ENCODE results near the gene FOXI1. TPM values are rescaled to one million over a fixed set of nuclear protein-coding genes. Genes with fewer than 3 reads are reported as not detected.

FOXI1 gene
- total RNA-seq, 1 donor, result not detected

DNA sequence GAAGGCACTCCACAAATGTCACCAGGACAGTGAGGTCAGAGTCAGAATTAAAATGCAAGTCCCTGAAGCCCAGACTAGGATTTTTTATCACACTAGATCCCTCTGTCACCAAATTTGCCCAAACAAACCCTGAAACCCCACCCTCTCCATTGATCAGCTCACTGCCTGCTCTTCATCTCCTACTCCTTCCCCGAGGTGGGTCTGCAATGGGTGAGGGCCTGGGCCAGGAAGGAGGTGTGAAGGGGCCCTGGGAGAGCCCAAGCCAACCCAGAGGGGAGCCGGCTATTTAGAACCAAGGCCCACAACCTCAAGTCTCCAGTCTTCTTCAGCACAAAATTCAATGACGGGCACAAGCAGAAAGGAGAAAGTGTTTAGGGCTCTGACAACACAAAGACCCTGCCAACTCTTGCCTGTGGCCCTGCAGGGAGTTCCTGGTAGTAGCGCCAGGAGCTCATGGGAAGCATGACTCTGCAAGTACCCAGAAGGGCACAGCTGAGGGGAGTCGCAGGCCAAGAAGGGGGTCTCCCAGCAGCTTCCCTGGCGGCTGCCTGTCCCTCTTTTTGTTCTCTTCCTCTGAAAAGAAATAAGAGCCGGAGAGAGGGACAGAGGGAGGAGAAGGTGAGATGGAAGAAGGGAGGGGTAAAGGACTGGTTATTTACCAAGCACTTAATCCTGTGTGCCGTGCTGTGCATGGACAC lies 5.5 kb downstream of the FOXI1 start:
- H3K4me1 ChIP-seq (ENCODE audit: insufficient read depth, low read length), result no peaks in the 10 kb centered on the region
- no peak overlapping the region for H3K27ac ChIP-seq (ENCODE audit: low read depth, low read length)
- TF ChIP-seq, protein P1, sequence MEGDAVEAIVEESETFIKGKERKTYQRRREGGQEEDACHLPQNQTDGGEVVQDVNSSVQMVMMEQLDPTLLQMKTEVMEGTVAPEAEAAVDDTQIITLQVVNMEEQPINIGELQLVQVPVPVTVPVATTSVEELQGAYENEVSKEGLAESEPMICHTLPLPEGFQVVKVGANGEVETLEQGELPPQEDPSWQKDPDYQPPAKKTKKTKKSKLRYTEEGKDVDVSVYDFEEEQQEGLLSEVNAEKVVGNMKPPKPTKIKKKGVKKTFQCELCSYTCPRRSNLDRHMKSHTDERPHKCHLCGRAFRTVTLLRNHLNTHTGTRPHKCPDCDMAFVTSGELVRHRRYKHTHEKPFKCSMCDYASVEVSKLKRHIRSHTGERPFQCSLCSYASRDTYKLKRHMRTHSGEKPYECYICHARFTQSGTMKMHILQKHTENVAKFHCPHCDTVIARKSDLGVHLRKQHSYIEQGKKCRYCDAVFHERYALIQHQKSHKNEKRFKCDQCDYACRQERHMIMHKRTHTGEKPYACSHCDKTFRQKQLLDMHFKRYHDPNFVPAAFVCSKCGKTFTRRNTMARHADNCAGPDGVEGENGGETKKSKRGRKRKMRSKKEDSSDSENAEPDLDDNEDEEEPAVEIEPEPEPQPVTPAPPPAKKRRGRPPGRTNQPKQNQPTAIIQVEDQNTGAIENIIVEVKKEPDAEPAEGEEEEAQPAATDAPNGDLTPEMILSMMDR (IDR thresholded peaks at IDR 0.05; ENCODE audit: extremely low read depth, low read depth, low read length), result no peak
- no peaks in the 10 kb centered on the region for H3K27me3 ChIP-seq (ENCODE audit: insufficient read depth, low read length)
- no peak for DNase-seq (ENCODE audit: insufficient read length, low spot score, missing footprints)
- no peaks in the 10 kb centered on the region for H3K36me3 ChIP-seq (ENCODE audit: insufficient read depth, low read length)
- no peak overlapping the region for H3K4me3 ChIP-seq (ENCODE audit: insufficient read depth, low read length)
- H3K4me2 ChIP-seq (ENCODE audit: insufficient read depth, low read length), result no peak overlapping the region
- no peak overlapping the region for H2AFZ ChIP-seq (ENCODE audit: low read length)
- H4K20me1 ChIP-seq (ENCODE audit: insufficient read depth, low read length), result no peaks in the 10 kb centered on the region
- H3K79me2 ChIP-seq (ENCODE audit: insufficient read depth, low read length), result no peaks in the 10 kb centered on the region
- no peaks in the 10 kb centered on the region for H3K9me3 ChIP-seq (ENCODE audit: low read depth, low read length)

DNA sequence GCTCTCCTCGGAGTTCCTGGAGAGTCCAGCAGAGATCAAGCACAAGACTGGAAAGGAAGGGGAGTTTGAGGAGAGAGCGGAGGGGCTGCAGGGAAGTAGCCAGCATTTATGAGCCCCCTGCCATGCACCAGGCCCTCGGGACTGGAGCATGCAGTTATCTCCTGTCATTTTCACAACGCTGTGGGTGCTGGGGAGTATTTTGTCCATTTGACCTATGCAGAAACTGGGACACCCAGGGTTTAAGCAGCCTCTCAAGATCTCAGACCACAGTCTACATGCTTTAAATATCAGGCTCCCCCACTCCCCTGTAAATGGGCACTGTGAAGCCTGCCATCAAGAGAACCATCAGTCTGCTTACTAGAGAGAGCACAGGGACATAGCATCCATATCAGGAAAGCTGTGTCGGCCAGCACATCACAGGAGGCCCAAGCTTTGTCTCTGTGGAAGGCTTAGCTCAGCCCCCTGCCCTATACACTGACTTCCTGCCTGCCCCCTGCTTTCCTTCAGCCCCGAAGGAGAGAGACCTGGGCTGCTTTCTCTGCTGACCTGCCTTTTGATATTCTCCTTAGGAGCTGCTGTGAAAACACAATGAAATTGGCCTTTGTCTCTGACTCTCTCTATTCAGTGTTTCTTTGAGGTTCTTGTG lies 7.3 kb downstream of the FOXI1 start:
- Histone ChIP-seq H3K4me2 (ENCODE audit: insufficient read depth, low read length) (no peak overlapping the region), H3K4me3 (ENCODE audit: insufficient read depth, low read length) (no peak overlapping the region), H3K36me3 (ENCODE audit: insufficient read depth, low read length) (no peaks in the 10 kb centered on the region), H3K79me2 (ENCODE audit: insufficient read depth, low read length) (no peaks in the 10 kb centered on the region), H3K4me1 (ENCODE audit: insufficient read depth, low read length) (no peaks in the 10 kb centered on the region), H2AFZ (ENCODE audit: low read length) (no peak overlapping the region), H3K9me3 (ENCODE audit: low read depth, low read length) (no peaks in the 10 kb centered on the region), H3K27ac (ENCODE audit: low read depth, low read length) (no peak overlapping the region), H4K20me1 (ENCODE audit: insufficient read depth, low read length) (no peaks in the 10 kb centered on the region), H3K27me3 (ENCODE audit: insufficient read depth, low read length) (no peaks in the 10 kb centered on the region)
- no peak for DNase-seq (ENCODE audit: insufficient read length, low spot score, missing footprints)
- TF ChIP-seq, protein P1 (IDR thresholded peaks at IDR 0.05; ENCODE audit: extremely low read depth, low read depth, low read length), result no peak

DNA sequence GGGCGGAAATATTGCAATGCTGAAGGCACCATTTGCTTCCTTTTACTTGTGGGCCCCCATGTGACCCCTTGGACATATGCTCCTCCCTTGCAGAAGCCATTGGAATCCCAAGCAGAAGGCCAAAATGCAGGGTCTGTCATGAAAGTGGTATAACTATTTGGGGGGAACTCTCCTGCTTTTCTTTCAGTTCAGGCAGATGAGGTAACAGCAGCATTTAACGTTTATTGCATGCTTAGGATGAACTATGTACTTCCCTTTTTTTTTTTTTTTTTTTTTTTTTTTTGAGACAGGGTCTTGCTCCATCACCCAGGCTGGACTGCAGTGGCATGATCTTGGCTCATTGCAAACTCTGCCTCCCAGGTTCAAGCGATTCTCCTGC lies 7.8 kb downstream of the FOXI1 start:
- Histone ChIP-seq H4K20me1 (ENCODE audit: insufficient read depth, low read length) (no peaks in the 10 kb centered on the region), H3K27ac (ENCODE audit: low read depth, low read length) (no peak overlapping the region), H3K79me2 (ENCODE audit: insufficient read depth, low read length) (no peaks in the 10 kb centered on the region), H3K4me1 (ENCODE audit: insufficient read depth, low read length) (no peaks in the 10 kb centered on the region), H2AFZ (ENCODE audit: low read length) (no peak overlapping the region), H3K4me2 (ENCODE audit: insufficient read depth, low read length) (no peak overlapping the region), H3K36me3 (ENCODE audit: insufficient read depth, low read length) (no peaks in the 10 kb centered on the region), H3K27me3 (ENCODE audit: insufficient read depth, low read length) (no peaks in the 10 kb centered on the region), H3K9me3 (ENCODE audit: low read depth, low read length) (no peaks in the 10 kb centered on the region), H3K4me3 (ENCODE audit: insufficient read depth, low read length) (no peak overlapping the region)
- TF ChIP-seq, protein P1 (IDR thresholded peaks at IDR 0.05; ENCODE audit: extremely low read depth, low read depth, low read length), result no peak
- DNase-seq (ENCODE audit: insufficient read length, low spot score, missing footprints), result no peak

DNA sequence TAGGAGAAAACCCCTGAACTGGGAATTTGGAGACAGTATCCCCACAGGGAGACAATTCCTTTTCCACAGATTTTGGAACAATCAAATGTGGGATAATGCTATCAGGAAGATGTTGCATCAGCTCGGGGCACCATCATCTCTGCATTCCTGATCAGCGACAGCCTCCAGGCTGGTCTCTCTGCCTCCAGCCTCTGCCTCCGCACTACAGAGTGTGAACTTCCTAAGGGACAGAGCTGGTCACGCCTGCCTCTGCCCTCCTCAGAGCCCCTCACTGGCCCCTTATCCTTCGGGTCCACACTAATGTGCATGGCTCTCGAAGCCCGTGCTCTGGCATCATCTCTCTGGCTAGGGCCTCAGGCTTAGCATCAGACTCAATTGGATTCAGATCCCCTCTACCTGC lies 8.6 kb downstream of the FOXI1 start:
- Histone ChIP-seq H3K27ac (ENCODE audit: low read depth, low read length) (no peak overlapping the region), H3K4me1 (ENCODE audit: insufficient read depth, low read length) (no peaks in the 10 kb centered on the region), H3K36me3 (ENCODE audit: insufficient read depth, low read length) (no peaks in the 10 kb centered on the region), H4K20me1 (ENCODE audit: insufficient read depth, low read length) (no peaks in the 10 kb centered on the region), H3K27me3 (ENCODE audit: insufficient read depth, low read length) (no peaks in the 10 kb centered on the region), H3K4me3 (ENCODE audit: insufficient read depth, low read length) (no peak overlapping the region), H3K9me3 (ENCODE audit: low read depth, low read length) (no peaks in the 10 kb centered on the region), H2AFZ (ENCODE audit: low read length) (no peak overlapping the region), H3K4me2 (ENCODE audit: insufficient read depth, low read length) (no peak overlapping the region), H3K79me2 (ENCODE audit: insufficient read depth, low read length) (no peaks in the 10 kb centered on the region)
- TF ChIP-seq, protein P1 (IDR thresholded peaks at IDR 0.05; ENCODE audit: extremely low read depth, low read depth, low read length), result no peak
- DNase-seq (ENCODE audit: insufficient read length, low spot score, missing footprints), result no peak

Measured in osteoblast (primary cell).